SK-N-MC (cell line): Measurements from ENCODE around the gene RHBDD1.

Experiments used
- DNase-seq: peaks from one replicate; pipeline ENCODE4 v3.0.0-alpha.2; 2011; ENCODE audit warnings: low read depth, low spot score
- H3K27ac ChIP-seq: fragments of 200-600 bp; sonication (generic); 2 replicates; pipeline ENCODE4 v1.5.1; 2016; ENCODE audit warnings: mixed run types
- H3K36me3 ChIP-seq: fragments of 200-600 bp; sonication (generic); 2 replicates; pipeline ENCODE4 v1.6.1; 2017; ENCODE audit warnings: antibody characterized with exemption, low read length, mixed read lengths; ENCODE audit not compliant: insufficient read depth
- H3K4me3 ChIP-seq: fragments of 200-600 bp; sonication (generic); 2 replicates; pipeline ENCODE4 v1.5.1; 2016
- H3K9ac ChIP-seq: fragments of 200-600 bp; sonication (generic); 2 replicates; pipeline ENCODE4 v1.8.0; 2017; ENCODE audit warnings: mixed run types, mixed read lengths; ENCODE audit not compliant: insufficient read length
- H3K9me3 ChIP-seq: fragments of 200-600 bp; sonication (generic); 2 replicates; pipeline ENCODE4 v1.6.1; 2017; ENCODE audit warnings: low read depth, mild to moderate bottlenecking, antibody characterized with exemption, low read length, moderate library complexity, mixed read lengths
- EZH2 ChIP-seq: fragments of 200-600 bp; sonication (generic); IDR thresholded peaks from one replicate; pipeline ENCODE4 v1.6.1; 2017; ENCODE audit warnings: antibody characterized with exemption
- FOXP2 ChIP-seq: optimal IDR thresholded peaks from 2 replicates; pipeline ENCODE3; 2011; ENCODE audit warnings: mild to moderate bottlenecking, moderate library complexity; ENCODE audit not compliant: insufficient read depth; ENCODE audit errors: extremely low read length, control extremely low read depth
- POLR2AphosphoS5 ChIP-seq: IDR thresholded peaks from 2 replicates; pipeline ENCODE4 v1.6.1; 2012; ENCODE audit warnings: mild to moderate bottlenecking, low read depth, low read length, borderline replicate concordance

The RHBDD1 gene

DNA sequence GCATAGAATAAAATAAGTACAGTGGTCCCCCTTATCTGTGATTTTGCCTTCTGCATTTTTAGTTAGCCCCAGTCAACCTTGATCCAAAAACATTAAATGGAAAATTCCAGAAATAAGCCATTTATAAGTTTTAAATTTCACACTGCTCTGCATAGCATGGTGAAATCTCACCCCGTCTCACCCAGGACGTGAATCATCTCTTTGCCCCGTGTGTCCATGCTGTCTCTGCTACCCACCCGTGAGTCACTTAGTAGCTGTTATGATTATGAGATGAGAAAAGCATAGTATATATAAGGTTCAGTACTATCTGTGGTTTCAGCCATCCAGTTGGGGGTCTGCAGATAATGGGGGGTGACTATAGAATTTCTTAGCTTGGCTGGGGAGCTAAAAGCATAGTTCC, 67.3 kb downstream of the RHBDD1 start:
- no peak for TF ChIP-seq EZH2
- TF ChIP-seq FOXP2, result no peak
- TF ChIP-seq POLR2AphosphoS5, result no peak
- DNase-seq, result no peak
- Histone ChIP-seq H3K27ac (no peak overlapping the region), H3K4me3 (no peak overlapping the region), H3K36me3 (no peaks in the 10 kb centered on the region), H3K9ac (no peak overlapping the region), H3K9me3 (no peaks in the 10 kb centered on the region)

GRCh38 chr2:226904592-226904991, 68.7 kb downstream of the RHBDD1 start:
- H3K36me3 ChIP-seq, result no peaks in the 10 kb centered on the region
- TF ChIP-seq POLR2AphosphoS5, result no peak
- no peak for TF ChIP-seq EZH2
- no peak for TF ChIP-seq FOXP2
- H3K27ac ChIP-seq, result no peak overlapping the region
- no peak overlapping the region for H3K9ac ChIP-seq
- no peak overlapping the region for H3K4me3 ChIP-seq
- no peak for DNase-seq
- H3K9me3 ChIP-seq, result no peaks in the 10 kb centered on the region

GRCh38 chr2:226905718-226906117, 69.9 kb downstream of the RHBDD1 start:
- H3K9ac ChIP-seq, result no peak overlapping the region
- no peak overlapping the region for H3K4me3 ChIP-seq
- H3K9me3 ChIP-seq, result no peaks in the 10 kb centered on the region
- no peak for DNase-seq
- TF ChIP-seq EZH2 (no peak), POLR2AphosphoS5 (no peak)
- no peaks in the 10 kb centered on the region for H3K36me3 ChIP-seq
- H3K27ac ChIP-seq, result no peak overlapping the region

DNA sequence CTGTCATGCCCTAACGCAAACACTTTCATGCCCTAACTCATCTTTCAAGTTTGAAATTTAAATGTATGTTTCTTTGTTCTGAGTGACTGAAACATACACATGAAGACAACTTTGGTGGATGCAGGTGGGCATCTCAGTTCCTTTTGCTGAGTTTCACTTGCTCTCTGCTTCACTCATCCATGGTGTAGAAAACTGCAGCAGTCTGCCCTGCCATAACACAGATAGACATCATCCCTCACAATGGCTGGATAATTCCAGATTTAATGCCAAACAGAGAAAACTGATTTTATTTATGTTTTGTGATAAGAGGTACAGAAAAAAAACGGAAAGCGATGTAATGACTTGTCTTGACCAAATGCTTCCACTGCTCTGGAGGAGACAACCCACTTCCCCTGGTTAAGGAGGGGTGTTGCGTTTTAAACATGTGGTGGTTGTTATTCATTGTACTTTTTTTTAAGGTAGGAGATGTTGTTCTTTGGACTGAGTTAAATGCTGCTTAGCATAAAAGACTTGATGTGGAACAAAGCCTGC, 70.4 kb downstream of the RHBDD1 start:
- H3K9me3 ChIP-seq, result no peaks in the 10 kb centered on the region
- no peak overlapping the region for H3K9ac ChIP-seq
- H3K4me3 ChIP-seq, result no peak overlapping the region
- DNase-seq, result no peak
- no peaks in the 10 kb centered on the region for H3K36me3 ChIP-seq
- TF ChIP-seq FOXP2, result no peak
- TF ChIP-seq EZH2, result no peak
- TF ChIP-seq POLR2AphosphoS5, result no peak
- H3K27ac ChIP-seq, result no peak overlapping the region

GRCh38 chr2:226909126-226909525, 73.3 kb downstream of the RHBDD1 start:
- no peak overlapping the region for H3K27ac ChIP-seq
- no peaks in the 10 kb centered on the region for H3K9me3 ChIP-seq
- no peak for DNase-seq
- H3K4me3 ChIP-seq, result no peak overlapping the region
- H3K36me3 ChIP-seq, result peaks cover 6% of the 10 kb centered on the region; the same call in 1 of the 2 replicates
- H3K9ac ChIP-seq, result no peak overlapping the region
- no peak for TF ChIP-seq POLR2AphosphoS5
- TF ChIP-seq FOXP2, result no peak
- TF ChIP-seq EZH2, result no peak

- Histone ChIP-seq H3K27ac (no peak overlapping the region), H3K4me3 (no peak overlapping the region), H3K36me3 (peaks cover 6% of the 10 kb centered on the region; the same call in 1 of the 2 replicates), H3K9me3 (no peaks in the 10 kb centered on the region), H3K9ac (no peak overlapping the region)
- DNase-seq, result no peak
- TF ChIP-seq EZH2 (no peak), POLR2AphosphoS5 (no peak), FOXP2 (no peak)
Observed at GRCh38 chr2:226909836-226910235, 74.0 kb downstream of the RHBDD1 start.

- no peaks in the 10 kb centered on the region for H3K9me3 ChIP-seq
- no peak overlapping the region for H3K9ac ChIP-seq
Observed at GRCh38 chr2:226910384-226910783, 74.5 kb downstream of the RHBDD1 start.

DNA sequence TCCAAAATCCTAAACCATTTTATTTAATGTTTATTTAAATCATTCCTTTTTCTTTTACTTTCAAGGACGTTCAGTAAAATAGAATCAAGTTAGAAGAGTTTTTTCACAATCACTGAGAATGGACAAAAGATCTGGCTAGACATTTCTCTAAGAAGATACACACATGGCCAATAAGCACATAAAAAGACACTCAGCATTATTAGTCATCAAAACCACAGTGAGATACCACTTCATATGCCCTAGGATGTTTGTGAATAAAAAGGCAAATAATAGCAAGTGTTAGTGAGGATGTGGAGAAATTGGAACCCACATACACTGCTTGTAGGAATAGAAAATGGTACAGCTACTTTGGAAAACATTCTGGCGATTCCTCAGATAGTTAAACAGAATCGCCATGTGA, 76.1 kb downstream of the RHBDD1 start:
- no peak overlapping the region for H3K4me3 ChIP-seq
- TF ChIP-seq EZH2, result no peak
- TF ChIP-seq POLR2AphosphoS5, result no peak
- TF ChIP-seq FOXP2, result no peak
- H3K9ac ChIP-seq, result no peak overlapping the region
- no peak overlapping the region for H3K27ac ChIP-seq
- no peaks in the 10 kb centered on the region for H3K9me3 ChIP-seq
- peaks cover 6% of the 10 kb centered on the region; the same call in 1 of the 2 replicates for H3K36me3 ChIP-seq
- DNase-seq, result no peak

More at GRCh38 chr2:226910384-226910783, 74.5 kb downstream of the RHBDD1 start:
- DNase-seq, result no peak
- H3K4me3 ChIP-seq, result no peak overlapping the region
- H3K27ac ChIP-seq, result no peak overlapping the region
- TF ChIP-seq FOXP2 (no peak), EZH2 (no peak), POLR2AphosphoS5 (no peak)
- H3K36me3 ChIP-seq, result peaks cover 6% of the 10 kb centered on the region; the same call in 1 of the 2 replicates

DNA sequence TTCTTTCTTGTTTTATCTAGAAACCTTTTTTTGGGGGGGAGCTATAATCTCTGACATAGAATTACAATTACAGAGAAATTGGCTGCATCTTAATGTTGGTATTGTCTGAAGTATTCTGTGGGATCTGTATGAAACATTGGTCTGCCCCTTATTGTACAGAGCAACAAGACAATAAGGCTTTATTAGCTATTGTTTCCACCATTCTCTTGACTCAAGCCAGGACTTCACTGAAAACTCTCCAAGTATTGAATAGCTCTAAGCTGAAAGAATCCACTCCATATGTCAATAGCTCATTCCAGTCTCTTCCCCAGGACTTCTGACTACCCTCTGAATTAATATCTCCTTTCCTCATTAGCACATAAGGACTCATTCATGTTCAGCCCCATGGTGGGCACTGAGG, 77.8 kb downstream of the RHBDD1 start:
- Histone ChIP-seq H3K27ac (no peak overlapping the region), H3K4me3 (no peak overlapping the region), H3K36me3 (peaks cover 6% of the 10 kb centered on the region; the same call in 1 of the 2 replicates), H3K9me3 (no peaks in the 10 kb centered on the region), H3K9ac (no peak overlapping the region)
- TF ChIP-seq FOXP2 (no peak), EZH2 (no peak), POLR2AphosphoS5 (no peak)
- no peak for DNase-seq
